Pons (tissue), 1 donor: ENCODE results near the gene NAXD.
"Not testable (repeated sequence)": the region's sequence is repeated elsewhere in the genome, so short reads cannot be mapped to it uniquely, and the experiment has no call there.

ENCODE experiments used
- DNase-seq: peaks from one replicate; pipeline ENCODE4 v3.0.0-alpha.2; 2016; ENCODE audit warnings: low spot score

NAXD gene

DNA sequence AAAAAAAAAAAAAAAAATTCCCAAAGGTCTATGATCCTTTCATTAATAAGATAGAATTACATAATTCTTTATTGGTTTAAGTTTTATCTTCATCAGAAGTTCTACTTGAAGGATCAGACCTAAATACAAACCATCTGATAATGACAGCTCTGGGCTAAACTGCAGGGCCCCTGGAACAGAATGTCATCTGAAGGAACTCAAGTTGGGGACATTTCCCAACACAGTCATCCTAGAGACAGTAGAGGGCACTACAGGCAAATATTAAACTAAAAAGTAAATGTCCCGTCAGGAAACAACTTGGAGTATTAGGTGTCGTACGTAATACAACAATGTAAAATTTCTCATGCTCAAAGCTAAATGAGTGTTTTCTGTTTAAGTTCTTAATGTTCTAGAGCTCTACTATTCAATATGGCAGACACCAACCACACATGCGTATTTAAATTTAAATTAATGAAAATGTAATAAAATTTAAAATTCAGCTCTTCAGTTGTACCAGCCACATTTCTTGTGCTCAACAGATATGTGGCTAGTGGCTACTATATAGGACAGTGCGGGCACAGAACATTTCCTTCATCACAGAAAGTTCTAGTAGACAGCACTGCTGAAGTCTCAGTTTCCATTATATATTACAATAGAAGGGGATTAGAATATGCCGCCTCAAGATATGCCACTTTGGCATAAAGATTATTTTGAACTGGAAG lies 21.8 kb upstream of the NAXD start:
- peak; percentile 70 for DNase-seq

DNA sequence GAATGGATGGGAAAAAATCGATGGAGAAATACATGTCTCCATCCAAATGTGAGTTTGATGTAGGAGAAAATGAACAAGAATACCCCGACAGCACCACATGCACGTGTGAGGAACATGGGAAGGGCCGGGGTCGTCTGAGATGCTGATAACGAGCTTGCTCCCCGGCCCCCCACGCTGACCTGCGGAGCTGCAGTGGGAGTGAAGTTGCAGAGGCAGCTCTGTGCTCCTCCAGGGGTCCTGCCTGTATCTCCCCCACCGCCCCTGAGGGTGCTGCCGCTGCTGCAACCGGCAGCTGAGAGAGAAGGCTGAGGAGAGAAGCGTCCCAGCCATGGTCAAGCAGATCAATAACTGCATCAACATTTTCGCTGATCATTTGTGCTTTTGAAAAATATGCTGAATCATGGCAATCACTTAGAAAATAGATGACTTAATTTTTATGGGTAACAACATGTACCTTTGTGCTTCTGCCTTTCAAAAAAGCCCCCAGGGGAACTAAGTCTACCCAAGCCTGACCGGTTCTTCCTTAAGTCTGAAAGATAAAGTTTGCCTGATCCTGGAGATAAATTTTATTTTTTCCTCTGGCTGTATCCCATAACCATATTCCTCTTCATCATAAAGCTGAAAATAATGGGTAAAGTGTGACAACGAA lies 18.2 kb upstream of the NAXD start:
- DNase-seq, result no peak

DNA sequence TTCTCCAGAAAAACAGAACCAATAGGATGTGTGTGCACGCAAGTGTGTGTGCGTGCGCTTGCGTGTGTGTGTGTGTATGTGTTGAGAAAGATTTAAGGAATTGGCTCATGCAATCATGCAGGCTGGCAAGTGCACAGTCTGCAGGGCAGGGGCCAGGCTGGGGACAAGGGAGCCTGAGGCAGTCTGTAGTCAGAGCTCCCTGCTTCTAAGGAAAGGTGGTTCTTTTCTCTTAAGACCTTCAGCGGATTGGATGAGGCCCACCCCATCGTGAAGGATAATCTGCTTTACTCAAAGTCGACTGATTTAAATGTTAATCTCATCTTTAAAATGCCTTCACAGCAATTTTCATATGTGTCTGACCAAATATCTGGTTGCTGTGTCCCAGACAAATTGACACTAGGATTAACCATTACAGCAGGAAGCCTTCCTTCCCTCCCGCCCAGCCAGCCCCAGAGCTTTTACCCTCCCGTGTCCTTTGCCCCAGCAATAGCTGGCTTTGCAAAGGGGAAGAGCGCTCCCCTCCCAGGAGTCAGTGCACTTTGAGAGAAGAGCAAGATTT lies 15.0 kb upstream of the NAXD start:
- no peak for DNase-seq

- DNase-seq, result no peak
These were observed 14.4 kb upstream of the NAXD start for GRCh38 chr13:110600980-110601379.

DNA sequence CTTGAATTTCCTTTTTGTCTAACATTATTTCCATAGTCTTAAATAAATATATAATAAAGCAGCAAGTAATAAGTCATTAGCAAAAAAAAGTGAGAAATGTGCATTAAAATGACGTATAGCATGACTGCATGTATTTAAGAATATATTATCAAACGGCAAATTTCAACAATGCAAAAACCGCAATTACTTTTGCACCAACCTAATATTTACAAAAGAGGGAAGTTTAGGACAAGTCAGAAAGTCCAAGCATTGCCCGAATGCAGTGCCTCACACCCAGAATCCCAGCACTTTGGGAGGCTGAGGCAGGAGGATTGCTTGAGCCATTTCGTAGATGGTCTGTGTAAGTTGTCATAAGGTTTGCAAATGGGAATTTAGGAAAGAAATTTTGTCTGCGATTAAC lies 10.2 kb upstream of the NAXD start:
- no peak for DNase-seq

DNA sequence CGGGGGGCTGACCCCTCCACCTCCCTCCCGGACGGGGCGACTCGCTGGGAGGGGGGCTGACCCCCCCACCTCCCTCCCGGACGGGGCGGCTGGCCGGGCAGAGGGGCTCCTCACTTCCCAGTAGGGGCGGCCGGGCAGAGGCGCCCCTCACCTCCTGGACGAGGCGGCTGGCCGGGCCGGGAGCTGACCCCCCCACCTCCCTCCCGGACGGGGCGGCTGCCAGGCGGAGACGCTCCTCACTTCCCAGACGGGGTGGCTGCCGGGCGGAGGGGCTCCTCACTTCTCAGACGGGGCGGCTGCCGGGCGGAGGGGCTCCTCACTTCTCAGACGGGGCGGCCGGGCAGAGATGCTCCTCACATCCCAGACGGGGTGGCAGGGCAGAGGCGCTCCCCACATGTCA lies 9.1 kb upstream of the NAXD start:
- DNase-seq, result not testable (repeated sequence)

DNA sequence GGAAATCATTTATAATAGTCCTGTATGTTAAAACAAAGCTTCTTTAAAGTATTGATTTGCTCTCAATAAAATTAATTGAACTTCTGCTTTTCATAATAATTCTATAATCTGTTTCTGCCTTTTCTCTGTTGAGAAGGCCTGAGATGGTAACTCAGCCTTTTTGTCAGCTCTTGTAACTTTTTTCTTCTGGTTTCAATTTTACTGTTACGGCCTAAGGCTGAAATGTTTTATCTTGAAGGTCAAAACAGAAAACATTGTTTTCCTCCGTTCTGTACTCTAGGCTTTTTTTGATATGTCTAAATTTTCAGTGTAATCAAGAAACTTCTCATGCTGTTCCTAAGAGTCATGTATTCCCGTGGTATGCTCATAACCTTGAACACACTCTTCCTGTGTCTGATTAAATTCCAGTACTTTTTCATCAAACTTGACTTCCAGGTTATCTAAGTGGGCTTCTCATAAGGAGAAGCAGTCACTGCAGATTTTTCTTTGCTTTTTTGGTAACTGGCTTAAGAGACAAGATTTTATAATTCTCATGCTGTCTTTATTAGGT lies 7.6 kb upstream of the NAXD start:
- no peak for DNase-seq

DNA sequence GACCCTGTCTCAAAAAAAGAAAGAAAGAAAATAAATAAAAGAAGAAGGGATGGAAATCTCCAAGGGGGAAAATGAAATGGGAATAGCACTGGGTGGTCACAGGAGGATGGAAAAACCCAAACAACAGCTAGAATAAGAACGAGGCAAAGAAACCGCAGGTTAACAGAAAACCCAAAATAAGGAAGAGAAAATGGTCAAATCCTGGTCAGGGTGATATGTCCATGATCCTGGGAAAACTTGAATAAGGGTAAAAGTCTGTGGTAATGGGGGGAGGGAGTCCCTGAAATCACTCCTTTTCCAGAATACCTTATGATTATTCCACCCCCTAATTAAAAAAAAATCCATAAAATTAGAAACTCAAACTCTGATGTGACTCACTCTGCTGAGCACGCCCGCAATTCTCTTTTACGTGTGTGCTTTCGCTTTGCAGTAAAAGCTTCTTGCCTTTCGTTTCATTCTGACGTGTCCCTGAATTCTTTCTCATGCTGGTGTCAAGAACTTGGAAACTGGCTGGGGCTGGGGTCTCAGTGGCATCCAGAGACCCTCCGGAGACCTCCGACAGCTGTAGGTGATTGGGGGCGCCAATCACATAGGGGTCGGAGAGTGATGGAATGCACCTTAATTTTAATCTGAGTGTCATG lies 4.3 kb upstream of the NAXD start:
- DNase-seq, result no peak

- no peak for DNase-seq
These were observed 382 bp upstream of the NAXD start for GRCh38 chr13:110615005-110615321.

GRCh38 chr13:110616103-110617101 lies 1.1 kb downstream of the NAXD start:
- DNase-seq, result no peak

DNA sequence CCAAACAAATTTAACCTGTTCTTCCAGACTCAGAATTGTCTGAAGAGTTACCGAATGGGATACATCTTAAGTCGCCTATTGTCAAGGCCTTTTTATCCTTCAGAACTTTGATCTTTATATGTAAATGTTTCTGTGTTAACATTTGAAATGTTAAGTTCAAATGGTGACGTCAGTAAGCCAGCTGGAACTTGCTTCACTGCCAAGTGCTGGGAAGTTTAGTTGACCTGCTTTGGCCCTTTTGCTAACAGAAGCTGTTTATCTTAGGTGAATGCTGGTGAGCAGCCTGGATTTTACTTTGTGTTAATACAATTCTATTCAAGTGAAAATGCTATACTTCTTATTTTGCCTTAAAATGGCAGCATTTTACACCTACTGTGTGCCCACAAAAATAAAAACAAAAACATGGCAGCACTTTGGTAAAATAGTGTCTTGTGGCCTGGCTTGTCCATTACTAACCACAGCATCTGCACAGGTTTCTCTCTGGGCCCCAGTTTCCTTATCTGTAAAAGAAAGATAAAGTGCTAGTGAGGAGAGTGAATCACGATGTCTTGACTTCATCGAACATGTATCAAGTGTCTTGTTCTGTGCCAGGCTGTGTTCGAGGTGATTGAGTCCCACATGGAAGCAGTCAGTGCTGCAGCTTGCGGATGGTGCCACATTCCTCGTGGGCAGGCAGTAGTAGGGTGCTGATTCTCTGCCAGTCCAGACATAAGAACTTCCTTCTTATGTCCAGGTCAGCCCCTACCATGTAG lies 2.2 kb downstream of the NAXD start:
- DNase-seq, result peak; percentile 48

DNA sequence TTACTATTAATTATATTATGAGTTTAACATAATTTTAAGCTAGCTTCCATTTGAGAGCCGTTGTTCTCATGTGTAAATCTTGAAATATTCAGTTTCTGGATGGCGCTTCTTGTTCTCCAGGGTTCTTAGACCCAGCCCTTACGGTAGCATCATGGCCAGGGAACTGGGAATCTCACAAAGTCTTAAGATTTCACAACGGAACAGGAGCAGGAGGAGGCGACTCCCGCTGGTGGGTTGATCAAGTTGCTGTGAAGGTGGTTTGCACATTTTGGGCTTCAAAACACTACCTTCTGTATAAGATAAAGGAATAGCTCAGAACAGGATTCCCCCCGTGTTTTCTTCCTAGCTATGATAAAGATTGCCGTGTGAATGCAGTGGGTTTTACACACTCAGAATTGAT lies 2.8 kb downstream of the NAXD start:
- DNase-seq, result no peak

GRCh38 chr13:110618780-110619179 lies 3.4 kb downstream of the NAXD start:
- DNase-seq, result no peak

- no peak for DNase-seq
These were observed 5.3 kb downstream of the NAXD start for GRCh38 chr13:110620596-110620995.

DNA sequence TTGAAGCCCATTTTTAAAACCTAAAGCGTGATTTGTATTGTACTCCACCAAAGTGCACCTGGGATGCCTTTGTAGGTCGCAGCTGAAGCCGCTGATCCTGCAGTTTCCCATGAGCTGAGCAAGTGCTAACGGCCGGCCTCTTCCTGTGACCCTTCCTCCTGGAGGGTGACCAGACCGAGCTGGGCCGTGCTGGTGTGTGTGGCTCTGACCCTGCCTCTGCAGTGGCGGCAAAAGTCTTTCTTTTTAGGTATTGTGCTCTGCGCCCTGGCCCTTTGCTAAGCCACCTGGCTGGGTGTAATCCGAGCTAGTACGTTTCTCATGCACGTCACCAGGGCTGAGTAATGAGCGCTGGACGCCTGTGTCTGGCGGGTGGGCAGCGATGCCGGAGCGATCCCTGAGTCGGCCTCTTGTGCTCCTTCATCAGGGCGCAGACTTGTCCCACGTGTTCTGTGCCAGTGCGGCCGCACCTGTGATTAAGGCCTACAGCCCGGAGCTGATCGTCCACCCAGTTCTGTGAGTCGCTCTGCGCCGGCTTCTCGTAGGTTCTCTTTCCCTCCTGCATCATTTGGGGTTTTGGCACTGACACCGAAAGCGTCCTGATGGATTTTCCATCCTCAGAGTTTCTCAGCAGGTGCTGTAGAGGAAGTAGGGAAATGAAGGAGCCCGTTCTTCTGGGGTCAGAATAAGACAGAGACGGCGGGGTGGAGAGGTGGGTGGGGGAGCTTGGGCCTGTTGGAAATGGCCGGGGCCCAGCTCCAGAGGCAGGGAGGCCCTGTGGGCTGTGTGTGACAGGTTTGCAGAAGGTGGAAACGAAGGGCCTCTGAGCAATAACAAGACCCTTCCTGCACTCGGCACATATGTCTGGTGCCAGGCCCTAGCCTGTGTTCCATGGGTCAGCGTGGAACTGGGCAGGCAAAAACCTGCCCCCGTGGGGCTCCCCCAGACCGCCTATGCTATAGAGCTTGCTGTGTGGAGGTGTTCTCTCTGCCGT lies 9.7 kb downstream of the NAXD start:
- no peak for DNase-seq

DNA sequence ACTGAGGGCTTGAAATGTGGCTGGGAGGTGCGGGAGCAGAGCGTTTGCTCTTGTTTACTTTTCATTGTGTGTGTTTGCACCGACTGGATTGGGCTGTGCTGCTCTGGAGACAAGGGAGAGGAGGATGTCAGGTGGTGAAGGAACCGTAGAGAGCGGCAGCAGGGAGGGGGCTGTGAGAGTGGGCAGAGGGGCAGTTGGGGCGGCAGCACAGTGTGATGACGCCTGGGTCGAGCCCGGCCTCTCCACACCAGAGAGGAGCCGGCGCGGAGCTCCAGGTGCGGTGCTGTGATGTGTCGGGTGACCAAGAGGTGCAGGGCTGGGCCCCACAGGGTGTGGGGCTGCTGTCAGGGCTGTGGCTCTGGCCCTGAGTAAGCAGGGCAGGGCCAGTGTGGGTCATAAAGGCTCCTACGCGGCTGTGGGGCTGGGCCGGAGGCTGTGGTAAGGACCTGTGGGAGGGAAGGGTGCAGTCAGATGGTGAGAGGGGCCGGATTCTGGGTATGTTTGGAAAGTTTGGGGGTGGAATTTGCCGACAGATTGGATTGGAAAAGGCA lies 10.5 kb downstream of the NAXD start:
- DNase-seq, result no peak

GRCh38 chr13:110626521-110626920 lies 11.2 kb downstream of the NAXD start:
- no peak for DNase-seq

- DNase-seq, result no peak
These were observed 12.0 kb downstream of the NAXD start for GRCh38 chr13:110627351-110627750.

DNA sequence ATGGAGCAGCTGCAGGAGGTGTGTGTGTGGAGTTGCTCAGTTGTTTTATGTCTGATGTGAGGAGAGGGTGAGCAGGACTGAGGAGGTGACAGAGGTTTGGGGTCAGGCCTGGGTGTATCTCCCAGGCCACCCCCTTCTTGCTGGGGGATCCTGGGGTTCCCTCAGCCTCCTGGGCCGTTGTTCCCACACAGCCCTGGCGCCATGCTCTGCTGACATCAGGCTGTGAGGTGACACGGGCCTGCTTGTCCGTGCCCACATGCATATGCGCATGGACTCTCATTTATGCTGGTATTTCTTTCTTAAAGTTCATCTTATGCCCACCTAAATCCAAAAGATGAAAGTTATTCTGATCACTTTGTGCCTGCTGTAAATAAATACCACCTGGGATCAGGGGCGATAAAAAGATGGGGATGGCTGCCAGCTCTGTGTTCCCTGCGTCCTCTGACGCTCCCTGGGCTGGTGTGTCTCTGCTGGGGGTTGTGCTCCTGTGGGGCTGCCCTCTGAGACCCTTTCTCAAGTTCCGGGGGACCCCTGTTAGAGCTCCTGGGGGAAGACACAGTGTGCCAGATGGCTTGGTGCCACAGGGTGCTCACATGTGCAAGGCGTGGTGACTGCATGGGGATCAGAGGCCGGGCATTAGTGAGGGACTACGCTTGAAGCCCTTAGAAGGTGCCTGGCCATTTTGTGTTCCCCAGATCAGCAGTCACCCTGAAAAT lies 12.6 kb downstream of the NAXD start:
- no peak for DNase-seq
